Activated CD4-positive, CD25-positive, alpha-beta regulatory T cell (primary cell): ENCODE measurements around the gene TSPAN7.

Source experiments
- DNase-seq, 4 experiments: peaks; one replicate each; lab custom pipeline; 2025; lab: John Stamatoyannopoulos, UW

Gene TSPAN7, protein sequence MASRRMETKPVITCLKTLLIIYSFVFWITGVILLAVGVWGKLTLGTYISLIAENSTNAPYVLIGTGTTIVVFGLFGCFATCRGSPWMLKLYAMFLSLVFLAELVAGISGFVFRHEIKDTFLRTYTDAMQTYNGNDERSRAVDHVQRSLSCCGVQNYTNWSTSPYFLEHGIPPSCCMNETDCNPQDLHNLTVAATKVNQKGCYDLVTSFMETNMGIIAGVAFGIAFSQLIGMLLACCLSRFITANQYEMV

DNA sequence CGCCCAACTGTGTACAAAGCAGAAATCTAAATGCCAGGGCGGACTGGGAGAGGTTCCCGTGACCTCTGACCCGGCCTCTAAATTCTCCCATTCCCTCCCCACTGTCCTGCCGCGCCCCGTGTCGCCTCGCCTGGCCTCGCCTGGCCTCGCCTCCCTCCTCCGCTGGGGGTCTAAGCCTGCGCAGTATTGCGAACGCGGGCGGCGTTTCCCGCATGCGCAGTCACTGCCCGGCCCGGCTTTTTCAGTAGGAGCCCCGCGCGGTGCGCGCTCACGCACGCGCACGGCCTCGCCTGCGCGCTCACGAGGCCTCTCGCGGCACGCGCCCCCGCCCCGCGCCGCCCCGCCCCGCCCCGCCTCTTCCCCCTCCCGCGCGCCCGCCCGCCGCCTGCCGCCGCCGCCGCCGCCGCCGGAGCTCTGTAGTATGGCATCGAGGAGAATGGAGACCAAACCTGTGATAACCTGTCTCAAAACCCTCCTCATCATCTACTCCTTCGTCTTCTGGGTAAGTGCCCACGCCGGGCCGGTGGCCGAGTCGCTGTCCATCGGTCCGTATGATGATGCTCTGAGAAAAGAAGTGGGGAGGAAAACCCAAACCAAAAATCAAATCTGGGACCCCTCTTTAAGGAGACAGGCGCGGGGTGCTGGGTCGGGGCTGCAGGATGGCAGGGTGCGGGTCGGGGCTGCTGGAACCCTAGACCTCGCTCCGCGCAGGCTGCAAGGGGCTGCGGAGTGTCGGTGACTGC, at the start of gene TSPAN7:
TSPAN7 (plus strand) TSS at position 417 of the 743 bp plus-strand sequence; CDS start at position 422, 5 bp downstream.
- peak; percentile 40 to 57 (median 52) for DNase-seq

DNA sequence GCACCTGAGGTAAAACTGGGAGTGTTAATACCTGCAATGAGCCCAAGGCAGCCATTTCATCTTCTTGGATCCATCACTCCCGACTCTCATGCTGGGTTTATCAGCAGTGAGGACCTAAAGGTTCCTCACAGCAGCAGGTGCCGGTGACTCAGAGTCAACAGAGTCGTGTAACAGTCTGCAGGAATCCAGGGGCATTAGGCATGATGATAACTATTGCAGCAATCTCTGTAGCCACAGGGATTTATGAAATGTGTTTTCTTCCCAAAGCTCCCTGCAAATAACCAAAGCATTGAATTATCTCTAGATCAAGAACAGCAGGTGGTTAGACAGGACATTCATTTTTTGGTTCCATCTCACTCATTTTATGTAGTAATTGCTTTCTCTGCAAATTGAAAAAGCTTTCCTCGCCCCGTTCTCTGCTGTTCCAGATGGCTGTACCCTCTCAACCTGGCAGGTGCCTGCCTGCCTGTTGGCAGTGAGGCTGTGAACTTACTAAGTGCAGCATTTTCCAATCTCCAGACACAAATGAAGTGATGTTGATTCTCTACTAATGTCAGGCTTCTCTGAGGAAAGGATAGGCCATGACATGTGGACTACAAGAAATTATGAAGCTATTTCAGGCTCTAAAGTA, 48.1 kb upstream of the TSPAN7 start:
- no peak for DNase-seq

DNA sequence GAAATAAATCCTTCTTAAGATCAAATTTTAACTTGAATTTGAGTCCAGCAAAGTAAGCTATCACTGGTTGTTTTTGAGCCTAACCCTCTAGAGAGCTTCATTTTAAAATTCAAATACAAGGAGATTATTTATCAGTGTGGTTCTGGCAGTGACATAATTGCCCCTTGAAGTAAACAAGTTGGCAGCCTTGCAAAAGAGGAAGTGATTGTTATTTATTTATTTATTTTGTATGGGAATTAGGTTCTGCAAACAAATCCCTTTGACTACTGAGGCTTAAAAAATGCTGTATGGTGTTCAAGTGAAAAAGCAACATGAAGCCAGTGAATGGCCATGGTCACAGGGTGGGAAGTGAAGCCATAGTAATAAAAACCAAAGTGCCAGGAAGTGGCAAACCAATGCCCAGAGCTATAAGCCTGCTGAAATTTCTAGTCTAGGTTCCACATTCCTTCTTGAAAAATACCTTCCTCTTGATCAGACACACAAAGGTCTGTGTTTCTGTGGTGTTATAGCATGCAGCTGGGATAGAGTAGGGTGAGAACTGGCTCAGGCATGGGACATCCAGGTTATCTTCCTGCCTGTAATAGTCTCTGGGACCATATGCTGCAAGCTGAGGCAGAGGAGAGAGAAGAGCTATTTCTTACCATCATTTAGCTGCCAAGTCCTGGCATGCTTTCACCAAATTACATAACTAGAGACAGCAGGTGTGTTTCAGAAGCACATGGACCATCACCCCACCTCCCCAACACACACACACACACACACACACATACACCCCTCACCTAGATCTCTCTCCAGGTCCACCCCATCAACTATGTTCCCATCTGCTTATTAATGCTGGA, 47.1 kb upstream of the TSPAN7 start:
- DNase-seq = no peak

DNA sequence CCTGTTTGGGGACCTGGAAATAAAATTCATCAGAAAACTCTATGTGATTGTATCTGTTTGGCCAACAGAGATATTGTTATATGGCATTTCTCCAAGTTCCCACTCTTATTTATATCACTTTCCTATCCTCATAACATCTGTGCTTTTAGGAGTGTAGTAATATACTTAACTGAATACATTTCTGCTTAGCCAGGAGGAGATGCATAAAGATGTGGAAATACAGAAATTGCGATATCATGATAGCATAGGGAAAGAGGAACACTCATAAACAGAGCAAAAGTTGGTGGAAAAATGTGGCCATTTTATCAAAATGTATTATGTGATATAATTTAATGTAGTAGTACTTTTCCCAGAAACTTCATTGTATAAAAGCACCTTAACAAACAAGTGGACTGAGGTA, 46.1 kb upstream of the TSPAN7 start:
- DNase-seq = no peak

DNA sequence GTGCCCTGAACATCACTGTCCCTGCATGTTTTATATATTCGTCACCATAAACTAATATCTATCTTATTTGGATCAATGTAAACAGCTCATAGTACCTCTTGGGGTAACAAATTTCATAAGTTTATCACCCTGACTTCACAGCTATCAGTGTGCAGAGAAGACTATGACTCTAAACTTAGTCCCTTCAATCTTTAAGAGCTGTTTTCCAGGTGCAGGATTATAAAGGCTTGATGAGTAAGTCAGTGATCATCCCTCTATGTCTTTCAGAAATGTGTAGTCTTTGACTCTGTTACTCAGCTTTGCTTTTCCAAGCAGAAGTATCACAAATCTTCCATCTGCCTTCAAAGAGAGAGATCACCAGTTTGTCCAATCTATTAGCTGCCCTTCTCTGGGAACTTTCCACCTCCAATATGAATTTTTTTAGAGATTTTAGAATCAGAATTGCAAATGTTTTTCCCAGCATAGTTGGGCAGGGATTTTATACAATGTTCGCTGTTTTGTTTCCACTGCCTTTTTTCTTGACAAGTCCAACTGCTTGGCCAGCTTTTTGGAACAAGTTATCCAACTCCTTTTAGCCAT, 45.1 kb upstream of the TSPAN7 start:
- DNase-seq = no peak

DNA sequence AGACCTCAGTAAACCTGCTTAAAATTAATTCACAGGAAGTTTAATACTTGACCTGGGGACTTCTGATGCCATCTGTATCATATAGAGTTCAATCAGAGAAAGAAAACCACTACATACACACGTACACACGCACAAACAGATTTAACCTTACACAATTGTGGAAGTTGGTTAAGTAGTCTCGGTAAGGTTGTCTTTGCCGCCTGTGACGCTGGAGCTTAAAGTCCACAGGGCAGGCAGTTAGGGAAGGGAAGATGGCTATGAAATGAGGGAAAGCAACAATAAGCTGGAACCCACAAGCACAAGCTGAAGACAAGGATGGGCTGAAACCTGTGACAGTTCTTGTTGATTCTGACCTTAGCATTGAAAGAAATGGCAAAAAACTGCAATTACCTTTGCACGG, 41.7 kb upstream of the TSPAN7 start:
- no peak for DNase-seq

DNA sequence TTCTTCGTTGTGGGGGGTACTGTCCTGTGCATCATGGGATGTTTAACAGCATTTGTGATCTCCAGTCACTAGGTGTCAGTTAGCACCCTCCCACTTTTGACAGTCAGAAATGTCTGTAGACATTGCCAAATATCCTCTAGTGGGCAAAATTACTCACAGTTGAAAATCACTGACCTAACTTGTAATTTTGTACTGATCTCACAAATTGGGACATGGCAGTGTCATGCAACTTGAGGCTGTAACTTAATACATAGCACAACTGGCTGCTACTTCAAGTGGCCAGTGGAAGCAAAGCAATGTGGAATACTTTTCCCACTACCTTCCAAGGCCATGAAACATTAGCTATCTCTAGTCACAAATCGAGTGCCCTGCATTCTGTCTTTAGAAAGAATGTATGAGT, 23.2 kb upstream of the TSPAN7 start:
- no peak for DNase-seq

DNA sequence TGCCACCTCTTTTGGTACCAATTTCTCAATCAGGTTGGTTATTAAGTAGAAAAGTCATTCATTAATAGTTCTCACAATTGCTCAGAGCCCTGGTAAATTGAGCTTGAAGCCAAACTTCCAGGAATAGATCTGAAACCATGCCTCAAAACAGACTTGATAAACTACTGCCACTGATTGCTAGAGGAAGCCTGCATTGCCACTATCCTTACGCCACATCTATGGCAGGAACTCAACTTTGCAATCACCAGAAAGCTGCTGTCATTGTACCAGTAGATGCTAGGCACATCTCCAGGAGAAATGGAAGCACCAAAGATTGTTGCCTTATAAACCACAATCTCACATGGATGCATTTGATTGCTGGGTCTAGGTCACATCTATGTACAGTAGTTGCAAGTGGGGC, 21.6 kb upstream of the TSPAN7 start:
- DNase-seq = no peak

DNA sequence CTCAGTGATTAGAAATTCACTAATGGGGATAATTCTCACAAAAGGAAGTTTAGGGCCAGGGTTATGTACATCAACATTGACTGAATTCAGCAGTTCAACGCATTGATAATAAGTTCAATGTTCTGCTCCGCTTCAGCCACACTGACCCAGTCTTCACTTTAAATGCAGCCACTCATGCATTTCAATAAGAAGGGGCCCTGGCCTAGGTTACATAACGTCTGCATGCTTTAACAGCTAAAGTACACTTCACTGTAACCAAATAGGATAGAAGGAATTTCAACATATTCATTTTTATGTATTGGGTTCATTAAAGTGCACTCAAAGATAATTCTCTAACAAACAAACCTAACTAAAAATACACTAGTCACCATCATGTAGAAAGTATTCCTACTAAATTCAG, 12.8 kb upstream of the TSPAN7 start:
- no peak for DNase-seq

DNA sequence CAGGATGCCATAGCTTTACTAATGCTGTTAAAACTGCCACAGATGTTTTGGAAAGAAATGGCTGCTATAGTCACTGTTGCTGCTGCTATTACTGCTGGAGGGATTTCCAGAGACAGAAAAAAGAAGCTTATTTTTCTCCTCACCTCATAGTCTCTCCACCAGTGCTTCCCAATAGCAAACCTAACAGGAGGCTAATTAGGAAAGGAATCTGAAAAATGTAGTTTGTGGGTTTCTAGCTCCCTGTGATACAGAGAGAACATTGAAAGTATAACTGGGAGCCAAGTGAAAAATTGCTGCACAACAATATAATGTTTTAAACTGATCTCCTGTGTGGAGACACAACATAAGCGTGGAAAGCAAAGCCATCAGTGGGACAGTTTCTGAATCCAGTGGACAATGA, 8.6 kb upstream of the TSPAN7 start:
- no peak for DNase-seq

DNA sequence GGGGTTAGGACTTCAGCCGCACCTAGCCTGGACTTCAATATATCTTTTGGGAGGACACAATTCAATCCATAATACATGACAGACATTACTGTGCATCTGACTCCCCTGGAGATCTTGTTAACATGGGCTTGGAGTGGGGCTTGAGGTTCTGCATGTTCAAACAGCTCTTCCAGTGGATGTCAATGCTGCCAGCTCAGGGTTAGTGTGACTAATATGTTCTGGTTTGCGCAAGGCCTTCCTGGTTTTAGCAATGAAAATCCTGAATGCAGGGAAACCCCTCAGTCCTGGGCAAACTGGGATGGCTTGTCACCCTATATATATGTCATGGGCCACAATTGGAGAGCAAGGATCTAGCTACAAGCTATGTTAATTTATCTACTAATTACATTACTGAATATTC, 2.7 kb upstream of the TSPAN7 start:
- DNase-seq = no peak

DNA sequence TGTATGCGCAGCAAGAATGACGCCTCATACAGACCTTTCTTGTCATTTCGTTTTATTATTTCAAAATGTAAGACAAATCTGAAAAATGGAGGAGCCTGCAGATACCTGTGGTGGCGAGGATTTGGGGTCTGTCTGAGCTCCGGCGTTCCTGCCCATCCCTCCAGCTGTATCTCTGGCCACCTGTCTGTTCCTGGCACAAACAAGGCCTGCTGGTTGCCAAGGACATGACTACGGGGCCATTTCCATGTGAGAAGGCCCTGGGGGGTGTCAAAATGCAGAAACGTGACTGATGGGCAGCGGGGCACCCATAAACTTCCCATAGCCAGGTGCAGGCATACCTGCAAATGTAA, 591 bp upstream of the TSPAN7 start:
- DNase-seq = no peak

DNA sequence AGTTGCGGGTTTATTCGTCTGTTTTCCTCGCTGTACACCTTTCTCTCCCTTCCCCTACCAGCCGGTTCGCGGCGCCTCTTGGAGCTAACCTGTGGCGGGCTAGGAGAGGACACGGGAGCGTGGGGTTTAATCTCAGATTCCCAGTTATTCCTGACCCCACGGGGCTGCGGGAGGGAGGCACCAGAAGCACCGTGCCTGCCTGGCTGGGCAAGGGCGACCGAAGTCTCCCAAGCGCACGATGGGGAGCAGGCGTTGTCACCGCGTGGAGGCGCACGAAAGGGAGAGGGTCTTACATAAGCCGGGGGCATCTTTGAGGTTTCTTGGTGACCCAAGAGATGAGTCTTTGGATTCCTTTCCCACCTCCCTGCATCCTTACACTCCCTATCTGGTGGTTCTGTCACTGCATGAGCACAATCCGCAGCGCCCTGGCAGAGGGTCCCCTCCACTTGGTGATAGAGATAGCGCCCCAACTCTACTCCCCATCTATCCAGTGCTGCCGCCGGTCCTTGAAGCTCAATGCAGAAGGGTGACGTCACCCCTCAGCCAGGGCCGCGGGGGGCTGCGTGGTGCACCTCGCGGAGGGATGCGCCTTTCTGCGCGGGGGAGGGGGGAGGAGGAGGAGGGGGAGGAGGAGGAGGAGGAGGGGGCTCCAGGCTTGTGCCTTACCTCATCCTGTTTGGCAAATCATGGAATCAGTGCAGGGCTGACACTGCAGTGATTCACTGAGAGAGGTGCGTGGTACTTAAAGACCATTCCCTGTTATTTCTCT, 793 bp downstream of the TSPAN7 start:
- peak in 2 of 4 experiments; percentile 0 for DNase-seq

DNA sequence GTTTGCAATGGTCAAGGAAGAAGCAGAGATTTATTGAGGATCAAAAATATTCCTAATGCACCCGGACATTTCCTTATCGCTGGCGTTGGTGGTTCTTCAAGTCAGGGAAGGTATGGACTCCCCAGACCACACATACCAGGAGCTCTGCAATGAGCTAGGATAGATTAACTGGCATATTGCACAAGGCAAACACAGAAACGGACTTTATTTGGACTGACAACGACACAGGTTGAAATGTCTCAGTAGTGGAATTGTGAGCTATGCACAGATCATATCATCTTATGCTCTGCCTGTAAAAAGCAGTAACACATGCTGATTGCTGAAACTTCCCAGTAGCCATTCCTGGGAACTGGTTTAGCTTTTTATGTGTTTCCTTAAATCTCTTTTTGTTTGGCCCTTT, 1.7 kb downstream of the TSPAN7 start:
- no peak for DNase-seq

DNA sequence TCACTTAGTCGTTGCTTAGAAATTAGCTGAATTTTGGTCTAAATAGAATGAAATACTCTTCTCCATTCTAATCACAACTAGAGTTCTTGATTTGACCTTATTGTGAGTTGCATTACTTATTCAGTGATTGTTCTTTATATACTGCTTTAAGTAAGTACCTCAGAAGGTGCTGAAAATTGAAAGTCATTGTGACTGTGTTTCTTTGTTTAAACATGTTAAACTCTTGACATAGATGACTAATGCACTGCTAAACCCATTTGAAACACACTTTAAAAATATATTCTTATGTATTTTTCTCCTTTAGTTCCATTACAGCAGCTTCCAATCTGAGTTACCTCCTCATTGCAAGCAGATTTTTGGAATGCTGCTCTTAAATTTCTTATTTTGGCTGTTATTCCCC, 9.1 kb downstream of the TSPAN7 start:
- no peak for DNase-seq

DNA sequence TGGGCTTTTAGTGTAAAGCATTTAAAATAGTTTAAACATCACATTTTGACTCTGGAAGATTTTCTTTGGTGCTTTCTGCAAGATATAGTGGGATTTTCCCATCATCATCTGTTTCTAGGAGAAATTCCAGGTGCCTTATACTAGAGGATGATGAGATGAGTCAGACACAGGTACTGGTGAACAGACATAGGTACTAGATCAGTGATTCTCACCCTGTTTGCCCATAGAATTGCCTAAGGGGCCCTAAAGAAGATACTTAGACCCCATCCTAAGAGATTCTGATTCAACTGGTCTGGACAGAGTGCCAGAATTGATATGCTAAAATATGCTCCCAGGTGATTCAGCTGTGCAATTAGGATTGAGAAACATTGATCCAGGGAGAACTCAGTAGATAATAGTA, 9.7 kb downstream of the TSPAN7 start:
- no peak for DNase-seq

DNA sequence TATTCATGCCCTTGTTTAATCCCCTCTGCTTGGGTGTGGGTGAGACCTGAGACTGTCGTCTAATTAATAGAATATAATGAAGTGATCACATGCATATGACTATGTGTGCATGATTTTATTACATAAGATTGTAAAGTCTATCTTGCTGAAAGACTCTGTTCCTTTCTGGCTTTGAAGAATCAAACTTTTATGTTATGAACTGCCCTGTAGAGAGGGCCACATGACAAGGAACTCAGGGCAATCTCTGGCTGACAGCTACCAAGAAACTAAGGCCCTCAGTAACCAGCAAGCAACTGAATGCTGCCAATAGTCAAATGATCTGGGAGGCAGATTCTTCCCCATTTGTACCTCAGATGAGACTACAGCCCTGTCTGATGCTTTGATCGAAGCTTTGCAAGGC, 13.5 kb downstream of the TSPAN7 start:
- no peak for DNase-seq

DNA sequence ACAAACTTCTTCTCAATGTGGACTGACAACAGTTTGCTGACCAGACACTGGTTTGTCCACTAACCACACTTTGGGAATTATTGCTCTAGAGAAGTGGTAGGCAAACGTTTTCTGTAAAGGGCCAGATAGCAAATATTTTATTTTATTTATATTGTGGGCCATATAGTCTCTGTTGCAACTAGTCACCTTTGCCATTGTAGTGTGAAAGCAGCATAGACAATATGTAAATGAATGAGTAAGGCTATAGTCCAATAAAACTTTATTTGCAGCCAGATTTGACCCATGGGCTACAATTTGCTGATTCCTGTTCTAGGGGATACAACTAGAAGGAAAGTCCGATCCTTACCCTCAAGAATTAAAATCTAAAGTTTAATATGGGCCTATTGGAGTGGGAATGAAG, 14.5 kb downstream of the TSPAN7 start:
- no peak for DNase-seq

DNA sequence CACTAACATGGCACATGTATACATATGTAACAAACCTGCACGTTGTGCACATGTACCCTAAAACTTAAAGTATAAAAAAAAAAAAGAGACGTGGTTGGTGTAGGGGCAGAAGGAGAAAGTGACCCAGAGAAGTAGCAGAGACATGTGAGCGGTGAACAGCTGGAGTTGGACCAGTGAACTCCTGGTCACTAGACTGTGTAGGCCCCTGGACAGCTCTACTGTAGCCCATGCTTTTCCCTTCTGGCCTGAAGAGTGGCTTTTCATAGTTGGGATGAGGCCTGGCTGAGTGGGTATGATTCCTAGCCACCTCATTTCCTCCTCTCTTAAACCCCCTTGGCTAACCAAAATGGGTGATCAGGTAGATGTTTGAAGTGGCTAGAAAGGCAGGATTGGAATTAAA, 16.4 kb downstream of the TSPAN7 start:
- DNase-seq = no peak

DNA sequence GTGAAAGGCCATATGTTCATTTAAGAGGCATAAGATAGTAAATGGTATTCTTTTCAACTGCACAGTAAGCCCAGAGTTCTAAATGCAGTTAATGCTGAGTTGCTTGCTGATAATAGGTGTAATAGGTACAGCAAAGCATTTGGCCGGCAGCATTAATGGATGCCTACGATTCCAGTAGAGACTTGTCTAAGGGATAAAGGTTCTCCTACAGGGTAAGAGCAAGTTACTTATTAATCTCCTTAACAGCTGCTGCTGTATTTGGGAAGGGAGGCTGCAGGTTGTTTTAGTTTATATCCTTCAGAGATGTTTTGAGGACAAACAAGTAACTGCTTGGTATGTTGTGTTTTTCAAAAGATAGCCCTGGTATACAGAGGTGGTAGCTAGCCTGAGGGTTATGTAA, 16.8 kb downstream of the TSPAN7 start:
- DNase-seq = no peak

DNA sequence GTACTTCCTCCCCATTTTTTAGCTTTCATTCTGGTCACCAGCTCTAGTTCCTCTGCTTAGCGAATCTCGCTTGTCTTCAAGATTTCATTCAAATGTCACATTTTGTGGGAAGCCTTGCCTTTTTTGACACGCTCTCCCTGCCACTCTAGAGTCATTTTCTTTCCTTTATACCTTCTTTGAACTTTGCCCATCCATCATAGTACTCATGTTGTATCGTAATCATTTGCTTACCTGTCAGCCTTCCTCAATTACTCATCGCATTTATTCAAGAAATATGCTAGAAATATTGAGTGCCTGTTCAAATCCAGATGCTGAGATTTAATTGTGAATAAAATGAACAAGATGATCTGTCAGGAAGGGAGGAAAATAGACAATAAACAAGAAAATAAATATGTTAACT, 21.8 kb downstream of the TSPAN7 start:
- DNase-seq = no peak
